ENCODE data around the gene ZNF10. TPM values are rescaled to one million over a fixed set of nuclear protein-coding genes. Genes with fewer than 3 reads are reported as not detected.
A peak's percentile ranks its signal among the peaks of the same experiment; 100 is the strongest.

ZNF10 gene
- total and polyA plus RNA-seq, 2 of the 8 experiments (the other 6 are each of a cell fraction or from before 2014, with no cell fraction given), result 5.2 to 11.9 TPM

- no peak overlapping the region for H3K9ac ChIP-seq (replicated peaks in 1 of 4; ENCODE audit: extremely low read depth in 1 of 4, low read depth in 3 of 4, low read length in 3 of 4)
- no peaks in the 10 kb centered on the region for H3K27me3 ChIP-seq (replicated peaks in 1 of 4; ENCODE audit: control insufficient read depth in 3 of 4, extremely low read depth in 1 of 4, insufficient read depth in 3 of 4, low read length in 3 of 4)
- H3K9me3 ChIP-seq (ENCODE audit: insufficient read depth in 2 of 2, low read depth in 1 of 2, low read length in 1 of 2), result peaks cover 76 to 93% of the 10 kb centered on the region in 2 experiments
- no peak overlapping the region for H2BK5ac ChIP-seq (ENCODE audit: low read depth, low read length)
- no peak overlapping the region for H3K27ac ChIP-seq (ENCODE audit: low read depth, low read length)
- H3K36me3 ChIP-seq (ENCODE audit: control insufficient read depth in 2 of 4, insufficient read depth in 4 of 4, low read length in 3 of 4), result peaks cover 5 to 76% (median 37%) of the 10 kb centered on the region in 4 experiments; a peak in 7 of 8 replicates
- no peak overlapping the region for H3K23ac ChIP-seq (ENCODE audit: insufficient read length)
- peak overlapping the region in 1 of 4 experiments; percentile 24; a peak in 1 of 8 replicates for H3K4me3 ChIP-seq (ENCODE audit: extremely low read depth in 1 of 4, insufficient read depth in 2 of 4, low read depth in 3 of 4, low read length in 4 of 4)
- H3K4ac ChIP-seq (replicated peaks; ENCODE audit: insufficient read length, low read depth, low read length), result no peak overlapping the region
- H3K56ac ChIP-seq (replicated peaks; ENCODE audit: insufficient read length, low read depth, low read length), result no peak overlapping the region
- H3K14ac ChIP-seq (ENCODE audit: insufficient read length), result no peak overlapping the region
- H2BK15ac ChIP-seq (ENCODE audit: low read length), result no peak overlapping the region
- H2BK20ac ChIP-seq (ENCODE audit: low read length), result no peak overlapping the region
- no peak overlapping the region for H2AFZ ChIP-seq (ENCODE audit: low read length)
- H3K79me2 ChIP-seq (ENCODE audit: control insufficient read depth in 1 of 2, insufficient read depth in 2 of 2, low read length in 2 of 2), result no peaks in the 10 kb centered on the region
- ChIA-PET POLR2A (ENCODE audit: partially characterized antibody) (interaction anchor here (0.7 to 1.2 kb wide), 2 partner anchors 49 to 68 kb away, joined by 3 read pairs; no protein-coding TSS in a partner anchor), CTCF (ENCODE audit: partially characterized antibody) (interaction anchor here (1.2 kb wide), 1 partner anchor 74 kb away, joined by 3 read pairs; the partner anchor contains the start of gene ZNF268)
- DNase-seq (ENCODE audit: low read depth in 1 of 2, low spot score in 2 of 2), result no peak
- no peak overlapping the region for H4K8ac ChIP-seq (ENCODE audit: extremely low read depth, insufficient read depth, low read length)
- WGBS, 2 experiments (ENCODE audit: extremely low coverage in 1 of 2, insufficient coverage in 1 of 2, insufficient read length in 1 of 2, insufficient replicate concordance in 2 of 2, low coverage in 1 of 2, low lambda C conversion rate in 2 of 2, missing lambda C conversion rate in 1 of 2), result 76% methylated on average over 1 of the region's 1 CpG; no CpG with 5 or more reads in 1 of the 2 experiments
- no peak overlapping the region for H2AK5ac ChIP-seq (ENCODE audit: low read depth, low read length)
- H2BK12ac ChIP-seq (ENCODE audit: low read depth, low read length), result no peak overlapping the region
- H3K18ac ChIP-seq (ENCODE audit: extremely low read depth, low read length), result no peak overlapping the region
- no peak overlapping the region for H4K5ac ChIP-seq (ENCODE audit: insufficient read length, low read depth, low read length)
- H3K4me2 ChIP-seq (ENCODE audit: insufficient read depth in 1 of 2, low read depth in 2 of 2, low read length in 2 of 2), result no peak overlapping the region
- no peak for TF ChIP-seq NANOG (IDR thresholded peaks at IDR 0.05; ENCODE audit: insufficient read depth, low read depth, low read length, poor library complexity, severe bottlenecking)
- no peak for TF ChIP-seq KDM1A (IDR thresholded peaks at IDR 0.05; ENCODE audit: borderline replicate concordance, low read length)
- H2BK120ac ChIP-seq (replicated peaks; ENCODE audit: low read depth, low read length), result no peak overlapping the region
- H3K23me2 ChIP-seq (ENCODE audit: low read depth, low read length), result no peaks in the 10 kb centered on the region
- H4K20me1 ChIP-seq (replicated peaks in 1 of 2; ENCODE audit: control insufficient read depth in 1 of 2, insufficient read depth in 2 of 2, low read length in 2 of 2), result no peaks in the 10 kb centered on the region
- no peak for FAIRE-seq
- no peaks in the 10 kb centered on the region for H3K4me1 ChIP-seq (replicated peaks in 1 of 4; ENCODE audit: control insufficient read depth in 3 of 4, insufficient read depth in 4 of 4, low read length in 3 of 4)
- no peak overlapping the region for H4K91ac ChIP-seq (replicated peaks; ENCODE audit: insufficient read length, low read length)
- no peaks in the 10 kb centered on the region for H3K79me1 ChIP-seq (ENCODE audit: low read depth, low read length)
These were observed 23.3 kb upstream of the ZNF10 start for GRCh38 chr12:133107121-133107520.

Measured in H1 (cell line).